NT2/D1 (cell line): ENCODE results near the gene OS9.

ENCODE experiments used
- YY1 ChIP-seq: IDR thresholded peaks from 2 replicates; pipeline ENCODE4 v1.6.1; 2011; ENCODE audit not compliant: insufficient read length, insufficient read depth
- ZNF274 ChIP-seq: IDR thresholded peaks from 2 replicates; pipeline ENCODE4 v1.6.1; 2011; ENCODE audit warnings: mild to moderate bottlenecking, low read depth, low read length

DNA sequence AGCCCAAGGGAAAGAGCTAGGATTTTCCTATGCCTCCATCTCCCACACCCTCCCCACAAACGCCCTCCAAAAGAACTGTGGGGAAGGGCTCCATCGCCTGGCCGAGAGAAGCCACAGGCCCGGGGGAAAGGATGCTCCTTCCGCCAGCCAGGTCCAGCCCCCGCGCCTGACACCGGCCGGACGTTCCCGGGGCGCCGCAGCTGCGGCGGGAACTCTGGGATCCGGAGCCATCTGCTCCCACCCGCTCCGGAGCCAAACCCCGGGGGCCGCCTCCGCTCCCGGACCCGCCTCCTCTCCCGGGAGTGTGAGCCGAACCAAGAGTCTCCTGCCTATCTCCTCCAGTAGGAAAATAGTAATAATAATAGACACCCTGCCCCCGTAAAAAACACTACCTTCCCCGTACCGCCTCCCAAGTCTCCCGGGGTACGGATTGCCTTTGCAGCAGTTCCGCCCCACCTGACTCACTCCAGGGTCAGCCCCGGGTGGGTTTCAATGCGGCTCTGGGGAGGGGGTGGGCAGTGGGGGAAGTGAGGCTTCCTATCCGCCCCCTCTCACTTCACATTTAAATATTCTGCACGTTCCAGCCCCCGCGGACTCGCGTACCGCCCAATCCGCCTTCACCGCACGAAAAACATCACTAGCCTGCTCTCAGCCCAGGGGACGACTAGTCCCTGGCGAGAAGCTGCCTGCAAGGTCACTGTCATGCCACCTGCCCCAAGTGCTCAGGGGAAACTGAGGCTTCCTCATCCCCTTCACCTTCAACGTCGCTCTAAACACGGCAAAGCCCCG, 42.2 kb downstream of the OS9 start:
- no peak for TF ChIP-seq ZNF274
- TF ChIP-seq YY1, result no peak
